HCT116 (cell line): ENCODE measurements around the gene LELP1. TPM values are rescaled to one million over a fixed set of nuclear protein-coding genes. Genes with fewer than 3 reads are reported as not detected.

ENCODE experiments used
- ATAC-seq: fragments of 200-7000 bp; cut with Tn5 transposase; 2 replicates; pipeline ENCODE4 v1.9.1; 2020; ENCODE audit warnings: mild to moderate bottlenecking, moderate library complexity
- BruUV-seq: library from RNA; stranded (reverse); fragments of 400-500 nt; replicated peaks from 2 replicates; lab custom pipeline; 2021; lab: Mats Ljungman, UMichigan
- CTCF ChIA-PET: fragments of 300-600 bp; sonication (Branson Sonifier 250); formaldehyde crosslinking; loops from one replicate; lab custom pipeline; 2021; ENCODE audit warnings: antibody characterized with exemption; lab: Charles Lee
- POLR2A ChIA-PET: fragments of 300-600, 350-600 bp; sonication (Branson Sonifier 250); formaldehyde crosslinking; loops from one replicate; lab custom pipeline; 2021; ENCODE audit warnings: antibody characterized with exemption; lab: Charles Lee
- RAD21 ChIA-PET, 2 experiments: fragments of 300-600 bp; sonication (Branson Sonifier 250); formaldehyde crosslinking; loops; one replicate each; lab custom pipeline; 2023; ENCODE audit warnings: low total read pairs in 2 of 2; ENCODE audit not compliant: uncharacterized antibody in 2 of 2, unreplicated experiment in 2 of 2, low non-redundant PET in 1 of 2; lab: Charles Lee
- DNase-seq: peaks from one replicate; pipeline ENCODE4 v3.0.0-alpha.2; 2010; ENCODE audit warnings: low read depth, low spot score
- H2AFZ ChIP-seq: fragments of 200-600 bp; shearing (Covaris generic), sonication (generic); 2 replicates; pipeline ENCODE4 v1.6.1; 2017; ENCODE audit warnings: low read depth, mixed run types, mixed read lengths, antibody characterized with exemption, low read length; ENCODE audit not compliant: poor library complexity, severe bottlenecking
- H3K27ac ChIP-seq: 2 replicates; pipeline ENCODE4 v1.5.1; 2012; ENCODE audit warnings: low read depth, low read length
- H3K27me3 ChIP-seq: fragments of 200-600 bp; sonication (generic); 2 replicates; pipeline ENCODE4 v1.6.1; 2016; ENCODE audit warnings: mixed run types, low read length, mixed read lengths; ENCODE audit not compliant: insufficient read depth
- H3K36me3 ChIP-seq, 2 experiments: fragments of 200-500 bp in 1 of 2; fragments of 200-600 bp in 1 of 2; sonication (Bioruptor generic) in 1 of 2; sonication (generic) in 1 of 2; 2 replicates each; pipeline versions ENCODE4 v1.5.1 to v1.6.1; 2014 to 2016; ENCODE audit warnings: low read length in 2 of 2, inconsistent platforms in 1 of 2, mixed read lengths in 1 of 2, mixed run types in 1 of 2; ENCODE audit not compliant: insufficient read depth in 2 of 2, control insufficient read depth in 1 of 2
- H3K4me1 ChIP-seq, 2 experiments: fragments of 200-600 bp in 1 of 2; sonication (generic) in 1 of 2; 2 replicates each; pipeline versions ENCODE4 v1.5.1 to v1.6.1; 2012 to 2017; ENCODE audit warnings: low read length in 2 of 2, inconsistent platforms in 1 of 2, mild to moderate bottlenecking in 1 of 2, mixed read lengths in 1 of 2, mixed run types in 1 of 2, moderate library complexity in 1 of 2; ENCODE audit not compliant: insufficient read depth in 2 of 2, control insufficient read depth in 1 of 2
- H3K4me2 ChIP-seq: fragments of 200-600 bp; sonication (generic); 2 replicates; pipeline ENCODE4 v1.6.1; 2017; ENCODE audit warnings: mixed run types, low read length, mixed read lengths
- H3K4me3 ChIP-seq, 2 experiments: fragments of 200-600 bp in 1 of 2; sonication (generic) in 1 of 2; replicated peaks in 1 of 2; 2 replicates each; pipeline ENCODE4 v1.5.1; 2011 to 2016; ENCODE audit warnings: low read length in 2 of 2, control low read depth in 1 of 2, low read depth in 1 of 2, mild to moderate bottlenecking in 1 of 2, mixed read lengths in 1 of 2, mixed run types in 1 of 2
- H3K79me2 ChIP-seq: fragments of 200-600 bp; sonication (generic); 2 replicates; pipeline ENCODE4 v1.6.1; 2017; ENCODE audit warnings: mild to moderate bottlenecking, mixed run types, low read length, moderate library complexity, mixed read lengths; ENCODE audit not compliant: insufficient read depth
- H3K9ac ChIP-seq: fragments of 200-600 bp; sonication (generic); 2 replicates; pipeline ENCODE4 v1.6.1; 2016; ENCODE audit warnings: low read length, mixed read lengths
- H3K9me2 ChIP-seq: fragments of 200-600 bp; sonication (generic), shearing (Covaris generic); 2 replicates; pipeline ENCODE4 v1.6.1; 2017; ENCODE audit warnings: mixed run types, mild to moderate bottlenecking, moderate library complexity; ENCODE audit not compliant: insufficient read depth
- H3K9me3 ChIP-seq, 2 experiments: fragments of 200-500 bp in 1 of 2; fragments of 200-600 bp in 1 of 2; sonication (Bioruptor generic) in 1 of 2; sonication (generic) in 1 of 2; 2 replicates each; pipeline ENCODE4 v1.6.1; 2014 to 2017; ENCODE audit warnings: low read length in 2 of 2, mixed read lengths in 2 of 2, inconsistent platforms in 1 of 2, low read depth in 1 of 2, mild to moderate bottlenecking in 1 of 2, mixed run types in 1 of 2, moderate library complexity in 1 of 2; ENCODE audit not compliant: control insufficient read depth in 1 of 2, insufficient read depth in 1 of 2
- H4K20me1 ChIP-seq: fragments of 200-600 bp; sonication (generic), shearing (Covaris generic); 2 replicates; pipeline ENCODE4 v1.6.1; 2017; ENCODE audit warnings: mixed run types, mild to moderate bottlenecking, moderate library complexity; ENCODE audit not compliant: insufficient read depth
- ATF3 ChIP-seq: IDR thresholded peaks from 2 replicates; pipeline ENCODE4 v1.6.1; 2012
- CEBPB ChIP-seq: IDR thresholded peaks from 2 replicates; pipeline ENCODE4 v1.6.1; 2012; ENCODE audit warnings: low read depth
- EZH2phosphoT487 ChIP-seq: fragments of 200-600 bp; IDR thresholded peaks from 2 replicates; pipeline ENCODE4 v1.6.1; 2018; ENCODE audit warnings: antibody characterized with exemption, borderline replicate concordance
- FOSL1 ChIP-seq: IDR thresholded peaks from 2 replicates; pipeline ENCODE4 v1.6.1; 2012; ENCODE audit warnings: low read depth
- JUND ChIP-seq: IDR thresholded peaks from 2 replicates; pipeline ENCODE4 v1.6.1; 2012
- MAX ChIP-seq: IDR thresholded peaks from 2 replicates; pipeline ENCODE4 v1.6.1; 2012
- POLR2A ChIP-seq: IDR thresholded peaks from 2 replicates; pipeline ENCODE4 v1.7.0; 2011; ENCODE audit warnings: borderline replicate concordance; ENCODE audit not compliant: insufficient read depth, insufficient read length; ENCODE audit errors: extremely low read depth
- POLR2AphosphoS5 ChIP-seq: IDR thresholded peaks from 2 replicates; pipeline ENCODE4 v1.6.1; 2011; ENCODE audit warnings: mild to moderate bottlenecking, low read depth, low read length, moderate library complexity
- RAD21 ChIP-seq: IDR thresholded peaks from 2 replicates; pipeline ENCODE4 v1.6.1; 2012; ENCODE audit warnings: low read depth, mild to moderate bottlenecking
- REST ChIP-seq: IDR thresholded peaks from 2 replicates; pipeline ENCODE4 v1.6.1; 2012; ENCODE audit warnings: low read depth
- SIN3A ChIP-seq: IDR thresholded peaks from 2 replicates; pipeline ENCODE4 v1.6.1; 2012; ENCODE audit warnings: low read depth
- ZBTB33 ChIP-seq: IDR thresholded peaks from 2 replicates; pipeline ENCODE4 v1.6.1; 2011; ENCODE audit warnings: mild to moderate bottlenecking, low read length, moderate library complexity; ENCODE audit not compliant: insufficient replicate concordance; ENCODE audit errors: extremely low read depth
- ZFX ChIP-seq: fragments of 450-650 bp; IDR thresholded peaks from 2 replicates; pipeline ENCODE4 v1.6.1; 2017
- intact Hi-C: fragments of 100-400 bp; cut with micrococcal nuclease; formaldehyde crosslinking; loops from 2 replicates; pipeline ENCODE4 v1.10.0; 2022
- total RNA-seq: library from RNA; stranded (reverse); gene quantifications from one replicate; pipeline ENCODE4 v1.2.1, GENCODE V29; 2021; ENCODE audit not compliant: unreplicated experiment

The LELP1 gene
- total RNA-seq, 1 experiment from 2014 or later, result not detected

- Histone ChIP-seq H3K9me2 (no peaks in the 10 kb centered on the region), H3K36me3 (no peaks in the 10 kb centered on the region), H3K27me3 (peaks cover 60% of the 10 kb centered on the region), H3K79me2 (no peaks in the 10 kb centered on the region), H3K4me2 (no peak overlapping the region), H3K4me1 (no peaks in the 10 kb centered on the region), H3K9me3 (no peaks in the 10 kb centered on the region; a peak in 1 of 4 replicates), H4K20me1 (no peaks in the 10 kb centered on the region), H2AFZ (no peak overlapping the region), H3K4me3 (no peak overlapping the region), H3K27ac (no peak overlapping the region), H3K9ac (no peak overlapping the region)
- intact Hi-C loops, result no loop called here
- DNase-seq (no peak), ATAC-seq (no peak)
- ChIA-PET RAD21 (no interaction called here), CTCF (no interaction called here), POLR2A (no interaction called here)
- BruUV-seq, result no TSS peak
- TF ChIP-seq CEBPB (no peak), RAD21 (no peak), POLR2A (no peak), MAX (no peak), FOSL1 (no peak), EZH2phosphoT487 (no peak), ZBTB33 (no peak), JUND (no peak), POLR2AphosphoS5 (no peak), ZFX (no peak), REST (no peak), ATF3 (no peak), SIN3A (no peak)
These were observed 47.9 kb downstream of the LELP1 start for GRCh38 chr1:153251087-153251486.
